SJSA1 (cell line): ENCODE results near the gene CHDH. TPM values are rescaled to one million over a fixed set of nuclear protein-coding genes. Genes with fewer than 3 reads are reported as not detected.
A peak's percentile ranks its signal among the peaks of the same experiment; 100 is the strongest.

Source experiments
- DNase-seq, 2 experiments: peaks; one replicate each; pipeline ENCODE4 v3.0.0-alpha.2; 2015 to 2020; ENCODE audit warnings: low spot score in 2 of 2, low read depth in 1 of 2
- H3K27ac ChIP-seq: fragments of 250-450 bp; sonication (Bioruptor Pico); 2 replicates; pipeline ENCODE4 v1.5.1; 2020; ENCODE audit warnings: mild to moderate bottlenecking, moderate library complexity
- H3K27me3 ChIP-seq: fragments of 250-450 bp; sonication (Bioruptor Pico); replicated peaks from 2 replicates; pipeline ENCODE4 v1.5.1; 2020; ENCODE audit warnings: mild to moderate bottlenecking, moderate library complexity
- H3K36me3 ChIP-seq: fragments of 250-450 bp; sonication (Bioruptor Pico); 2 replicates; pipeline ENCODE4 v1.5.1; 2020; ENCODE audit warnings: mild to moderate bottlenecking
- H3K4me1 ChIP-seq: fragments of 250-450 bp; sonication (Bioruptor Pico); replicated peaks from 2 replicates; pipeline ENCODE4 v1.6.1; 2021; ENCODE audit warnings: mild to moderate bottlenecking
- H3K4me3 ChIP-seq: fragments of 250-450 bp; sonication (Bioruptor Pico); 2 replicates; pipeline ENCODE4 v1.5.1; 2020; ENCODE audit warnings: mild to moderate bottlenecking
- H3K9me3 ChIP-seq: fragments of 250-450 bp; sonication (Bioruptor Pico); replicated peaks from 2 replicates; pipeline ENCODE4 v1.5.1; 2020; ENCODE audit warnings: mild to moderate bottlenecking
- total RNA-seq: library from RNA; depleted of rRNA; stranded (reverse); fragments of >200 nt; shearing (Covaris generic); gene quantifications from 2 replicates; pipeline ENCODE4 v1.2.3, GENCODE V29; 2014

Gene CHDH
- total RNA-seq, 1 experiment from 2014 or later: not detected

- Histone ChIP-seq H3K4me3 (no peak overlapping the region), H3K36me3 (peaks cover 45% of the 10 kb centered on the region), H3K27me3 (no peaks in the 10 kb centered on the region), H3K27ac (no peak overlapping the region), H3K4me1 (no peaks in the 10 kb centered on the region), H3K9me3 (no peaks in the 10 kb centered on the region)
- DNase-seq: no peak
These were observed 19.7 kb upstream of the CHDH start for GRCh38 chr3:53865732-53866499.

DNA sequence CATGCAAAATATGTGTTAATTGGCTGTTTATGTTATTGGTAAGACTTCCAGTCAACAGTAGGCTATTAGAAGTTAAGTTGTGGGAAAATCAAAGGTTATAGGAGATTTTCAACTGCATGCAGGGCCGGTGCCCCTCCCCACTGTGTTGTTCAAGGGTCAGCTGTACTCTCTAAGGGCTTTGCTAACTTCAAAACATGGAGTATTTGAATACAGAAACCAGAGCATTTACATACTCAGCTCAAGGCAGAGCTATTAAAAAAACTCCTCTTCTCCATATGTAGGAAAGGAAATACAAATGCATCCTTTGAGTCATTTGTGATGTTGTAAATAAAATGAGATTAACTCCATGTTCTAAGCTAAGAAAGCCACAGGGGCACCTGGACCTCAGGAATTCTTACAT is 16.9 kb upstream of the CHDH start:
- no peak overlapping the region for H3K4me3 ChIP-seq
- peaks cover 24% of the 10 kb centered on the region for H3K36me3 ChIP-seq
- no peaks in the 10 kb centered on the region for H3K4me1 ChIP-seq
- no peak for DNase-seq
- no peaks in the 10 kb centered on the region for H3K27me3 ChIP-seq
- no peak overlapping the region for H3K27ac ChIP-seq
- no peaks in the 10 kb centered on the region for H3K9me3 ChIP-seq

- peaks cover 19% of the 10 kb centered on the region for H3K36me3 ChIP-seq
- no peaks in the 10 kb centered on the region for H3K27me3 ChIP-seq
- no peak overlapping the region for H3K27ac ChIP-seq
- H3K4me3 ChIP-seq: no peak overlapping the region
- no peaks in the 10 kb centered on the region for H3K4me1 ChIP-seq
- DNase-seq: no peak
- H3K9me3 ChIP-seq: no peaks in the 10 kb centered on the region
These were observed 16.0 kb upstream of the CHDH start for GRCh38 chr3:53862241-53862640.

GRCh38 chr3:53860196-53860595 is 14.0 kb upstream of the CHDH start:
- H3K27ac ChIP-seq: no peak overlapping the region
- peaks cover 15% of the 10 kb centered on the region for H3K36me3 ChIP-seq
- no peaks in the 10 kb centered on the region for H3K9me3 ChIP-seq
- H3K27me3 ChIP-seq: no peaks in the 10 kb centered on the region
- H3K4me3 ChIP-seq: no peak overlapping the region
- no peaks in the 10 kb centered on the region for H3K4me1 ChIP-seq
- no peak for DNase-seq

DNA sequence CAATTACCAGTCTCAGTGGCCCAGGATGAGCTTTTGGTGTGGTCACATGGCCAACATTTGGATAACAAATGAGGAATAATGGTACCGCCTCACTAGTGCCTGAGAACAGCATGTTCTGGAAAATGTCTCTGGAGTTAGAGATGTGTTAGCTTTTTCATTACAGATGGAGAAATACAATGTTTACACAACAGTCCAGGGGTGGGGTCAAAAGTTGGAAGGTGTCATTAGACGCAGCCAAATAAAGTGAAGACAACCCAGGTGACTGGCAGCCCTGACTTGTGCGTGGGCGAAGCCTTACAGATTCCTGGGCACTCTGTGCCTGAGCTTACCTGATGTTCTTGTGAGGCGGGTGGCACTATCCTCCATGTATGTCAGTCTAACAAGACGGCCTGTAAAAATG is 13.0 kb upstream of the CHDH start:
- Histone ChIP-seq H3K27me3 (no peaks in the 10 kb centered on the region), H3K4me3 (no peak overlapping the region), H3K4me1 (no peaks in the 10 kb centered on the region), H3K9me3 (no peaks in the 10 kb centered on the region), H3K36me3 (peaks cover 15% of the 10 kb centered on the region), H3K27ac (no peak overlapping the region)
- DNase-seq: no peak

- Histone ChIP-seq H3K4me3 (no peak overlapping the region), H3K4me1 (no peaks in the 10 kb centered on the region), H3K36me3 (peaks cover 15% of the 10 kb centered on the region), H3K27ac (no peak overlapping the region), H3K27me3 (no peaks in the 10 kb centered on the region), H3K9me3 (no peaks in the 10 kb centered on the region)
- no peak for DNase-seq
These were observed 12.0 kb upstream of the CHDH start for GRCh38 chr3:53858096-53858741.

DNA sequence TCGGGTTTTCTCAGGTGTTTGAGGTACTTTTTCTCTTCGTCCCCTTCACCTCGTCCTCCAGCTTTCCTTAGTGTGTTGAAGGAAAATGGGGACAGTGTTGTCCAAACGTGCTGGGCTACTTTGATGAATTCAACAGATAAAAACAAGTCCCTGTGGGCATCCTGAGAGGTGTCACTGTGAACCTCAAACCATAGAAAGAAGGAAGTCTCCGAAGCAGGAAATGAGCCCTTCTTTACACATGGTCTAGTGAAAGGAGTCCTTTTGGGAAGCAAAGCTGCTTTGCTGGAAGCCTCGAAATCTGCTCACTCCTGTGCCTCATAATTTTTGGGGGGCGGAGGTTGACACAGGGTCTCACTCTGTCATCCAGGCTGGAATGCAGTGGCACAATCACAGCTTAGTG is 10.7 kb upstream of the CHDH start:
- H3K4me3 ChIP-seq: no peak overlapping the region
- H3K36me3 ChIP-seq: peaks cover 10% of the 10 kb centered on the region; the same call in 1 of the 2 replicates
- no peaks in the 10 kb centered on the region for H3K9me3 ChIP-seq
- no peaks in the 10 kb centered on the region for H3K27me3 ChIP-seq
- no peak for DNase-seq
- H3K27ac ChIP-seq: no peak overlapping the region
- H3K4me1 ChIP-seq: no peaks in the 10 kb centered on the region

DNA sequence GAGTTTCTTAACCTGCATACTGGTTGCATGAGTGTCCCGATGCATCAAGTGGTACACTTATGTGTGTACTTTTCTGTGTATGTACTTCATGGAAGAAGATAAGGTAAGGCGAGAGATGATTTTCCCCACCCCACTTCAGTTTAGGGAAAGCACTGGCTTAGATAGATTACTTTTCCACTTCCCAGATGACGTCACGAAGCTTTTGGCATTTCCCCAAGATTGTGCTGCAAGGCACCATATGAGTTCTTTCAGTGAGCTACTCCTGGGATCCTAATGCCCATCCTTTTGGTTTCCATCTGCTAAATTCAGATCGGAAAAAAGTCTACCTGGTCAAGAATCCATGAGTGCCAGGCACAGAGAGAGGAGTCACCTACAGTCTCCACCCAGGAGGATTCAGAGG is 4.7 kb upstream of the CHDH start:
- H3K4me1 ChIP-seq: peaks cover 8% of the 10 kb centered on the region
- H3K4me3 ChIP-seq: no peak overlapping the region
- no peak overlapping the region for H3K27ac ChIP-seq
- H3K9me3 ChIP-seq: no peaks in the 10 kb centered on the region
- H3K36me3 ChIP-seq: no peaks in the 10 kb centered on the region
- DNase-seq: no peak
- H3K27me3 ChIP-seq: peaks cover 20% of the 10 kb centered on the region

GRCh38 chr3:53849916-53850315 is 3.7 kb upstream of the CHDH start:
- Histone ChIP-seq H3K36me3 (no peaks in the 10 kb centered on the region), H3K27me3 (peaks cover 30% of the 10 kb centered on the region), H3K4me3 (no peak overlapping the region), H3K4me1 (peaks cover 11% of the 10 kb centered on the region), H3K9me3 (no peaks in the 10 kb centered on the region), H3K27ac (no peak overlapping the region)
- no peak for DNase-seq

DNA sequence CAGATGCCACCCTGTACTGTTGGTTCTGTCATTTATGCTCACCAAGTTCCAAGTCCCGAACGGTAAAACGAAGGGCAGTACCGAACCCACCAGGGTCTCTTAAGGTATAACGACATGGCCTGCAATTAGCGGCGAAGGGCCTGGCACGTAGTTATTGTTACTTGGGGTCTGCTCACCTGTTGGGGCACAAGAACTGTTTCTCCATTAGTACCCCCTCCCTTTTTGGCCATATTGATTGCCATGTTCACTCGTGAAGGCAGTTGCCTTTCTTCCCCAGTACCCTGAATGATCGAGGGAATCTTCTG is 584 bp upstream of the CHDH start:
- no peak overlapping the region for H3K4me3 ChIP-seq
- DNase-seq: no peak
- no peak overlapping the region for H3K27ac ChIP-seq
- no peaks in the 10 kb centered on the region for H3K36me3 ChIP-seq
- H3K4me1 ChIP-seq: peaks cover 11% of the 10 kb centered on the region
- no peaks in the 10 kb centered on the region for H3K9me3 ChIP-seq
- H3K27me3 ChIP-seq: peaks cover 34% of the 10 kb centered on the region

DNA sequence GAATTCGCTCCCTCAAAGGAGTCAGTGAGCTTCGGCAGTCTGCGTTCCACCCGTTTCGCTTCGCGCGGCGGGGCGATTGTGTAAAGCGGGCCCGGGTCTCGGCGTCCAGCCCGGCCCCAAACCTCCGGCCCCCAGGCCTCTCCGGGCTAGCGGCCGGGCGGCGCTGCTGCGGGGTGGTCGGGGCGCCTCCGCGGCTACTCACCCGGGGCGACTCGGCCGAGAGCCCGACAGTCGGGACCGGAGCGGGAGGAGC is 412 bp downstream of the CHDH start:
- Histone ChIP-seq H3K27me3 (peaks cover 34% of the 10 kb centered on the region), H3K27ac (no peak overlapping the region), H3K9me3 (no peaks in the 10 kb centered on the region), H3K36me3 (no peaks in the 10 kb centered on the region), H3K4me3 (peak overlapping the region; percentile 36), H3K4me1 (peaks cover 11% of the 10 kb centered on the region)
- DNase-seq: no peak

DNA sequence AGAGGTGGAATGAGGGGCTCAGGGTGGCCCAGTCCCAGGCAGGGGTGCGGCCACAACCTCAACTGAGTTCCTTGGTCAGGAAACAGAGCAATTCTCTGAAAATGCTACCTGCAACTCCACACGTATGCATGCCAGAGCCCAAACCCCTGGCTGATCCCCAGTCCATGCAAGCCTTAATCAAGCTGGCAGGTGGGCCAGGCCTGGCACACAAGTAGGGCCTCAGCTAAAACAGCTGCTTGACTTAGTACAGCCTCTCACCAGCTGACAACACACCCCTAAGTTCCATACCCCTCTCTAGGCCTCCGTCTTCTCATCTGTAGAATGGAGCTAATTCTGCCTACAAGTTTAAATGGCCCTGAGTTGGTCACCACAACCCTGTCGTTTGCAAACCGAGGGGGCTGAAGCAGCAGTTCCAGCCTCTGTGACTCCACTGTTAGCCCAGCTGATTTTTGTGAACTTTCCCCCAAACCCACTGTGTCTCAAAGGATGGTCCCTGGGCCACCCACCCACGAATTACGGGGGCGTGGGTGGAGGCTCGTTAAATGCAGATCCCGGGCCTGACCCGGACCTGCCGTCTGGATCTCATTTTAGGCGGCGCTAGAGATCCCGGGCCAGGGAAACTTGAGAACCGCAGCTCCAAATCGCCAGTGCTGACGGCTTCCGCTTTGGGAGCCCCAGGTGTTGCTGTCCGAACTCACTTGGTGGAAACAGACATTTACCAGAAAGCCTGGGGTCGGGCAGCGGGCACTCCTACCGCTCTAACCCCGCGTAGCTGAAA is 927 bp downstream of the CHDH start:
- peaks cover 34% of the 10 kb centered on the region for H3K27me3 ChIP-seq
- DNase-seq: peak in 1 of 2 experiments; percentile 3
- H3K36me3 ChIP-seq: no peaks in the 10 kb centered on the region
- no peak overlapping the region for H3K27ac ChIP-seq
- H3K4me3 ChIP-seq: peak overlapping the region; percentile 36
- H3K9me3 ChIP-seq: no peaks in the 10 kb centered on the region
- peaks cover 11% of the 10 kb centered on the region for H3K4me1 ChIP-seq

GRCh38 chr3:53844262-53845102 is 1.7 kb downstream of the CHDH start:
- peaks cover 11% of the 10 kb centered on the region for H3K4me1 ChIP-seq
- H3K9me3 ChIP-seq: no peaks in the 10 kb centered on the region
- DNase-seq: no peak
- H3K36me3 ChIP-seq: no peaks in the 10 kb centered on the region
- peaks cover 34% of the 10 kb centered on the region for H3K27me3 ChIP-seq
- H3K27ac ChIP-seq: no peak overlapping the region
- no peak overlapping the region for H3K4me3 ChIP-seq
